ENCODE measurements around the gene SREBF1. TPM values are rescaled to one million over a fixed set of nuclear protein-coding genes. Genes with fewer than 3 reads are reported as not detected.

Gene SREBF1
- total RNA-seq, 6 experiments from 2014 or later, result 63.8 to 246 (median 173) TPM

DNA sequence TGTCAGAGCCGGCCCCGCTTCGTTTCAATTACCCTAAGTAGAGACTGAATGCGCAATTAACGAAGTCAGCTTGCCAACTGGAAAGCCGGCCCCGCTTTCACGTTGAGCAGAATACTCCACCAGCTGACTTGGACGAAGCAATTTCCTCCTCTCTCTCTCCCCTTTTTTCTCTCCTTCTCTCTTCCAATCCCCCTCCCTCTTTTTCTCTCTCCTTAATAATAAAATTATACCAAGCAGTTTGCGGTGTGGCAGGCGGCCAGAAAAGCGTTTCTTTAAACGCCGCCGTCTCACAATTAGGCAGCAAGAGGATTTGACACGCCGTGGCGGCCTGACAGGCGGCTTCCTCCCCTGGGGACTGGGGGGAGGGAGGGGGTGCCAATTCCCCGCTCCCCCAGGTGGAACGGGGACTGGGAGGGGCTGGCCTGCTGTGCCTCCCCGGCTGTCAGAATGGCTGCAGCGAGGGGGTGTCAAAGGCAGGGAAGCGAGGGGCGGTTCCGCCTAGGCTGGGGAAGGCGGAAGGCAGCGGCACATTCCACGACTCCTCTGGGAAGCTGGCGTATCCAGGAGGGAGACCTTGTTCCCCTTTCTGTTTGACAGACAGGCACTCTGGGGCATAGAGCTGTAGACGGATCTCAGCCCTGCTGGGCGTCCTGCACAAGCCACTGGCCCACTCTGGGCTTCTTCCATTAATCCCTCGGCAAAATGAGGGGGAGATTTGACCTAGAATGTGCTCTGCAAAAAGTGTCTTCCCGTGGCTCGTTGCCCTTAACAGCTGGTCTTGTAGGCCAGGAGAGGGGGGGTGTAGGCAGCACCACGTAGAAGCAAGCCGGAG is 52.7 kb downstream of the SREBF1 start:
- DNase-seq, result no peak
- TF ChIP-seq POLR2A (IDR thresholded peaks at IDR 0.05), result no peak
- TF ChIP-seq, protein P1, sequence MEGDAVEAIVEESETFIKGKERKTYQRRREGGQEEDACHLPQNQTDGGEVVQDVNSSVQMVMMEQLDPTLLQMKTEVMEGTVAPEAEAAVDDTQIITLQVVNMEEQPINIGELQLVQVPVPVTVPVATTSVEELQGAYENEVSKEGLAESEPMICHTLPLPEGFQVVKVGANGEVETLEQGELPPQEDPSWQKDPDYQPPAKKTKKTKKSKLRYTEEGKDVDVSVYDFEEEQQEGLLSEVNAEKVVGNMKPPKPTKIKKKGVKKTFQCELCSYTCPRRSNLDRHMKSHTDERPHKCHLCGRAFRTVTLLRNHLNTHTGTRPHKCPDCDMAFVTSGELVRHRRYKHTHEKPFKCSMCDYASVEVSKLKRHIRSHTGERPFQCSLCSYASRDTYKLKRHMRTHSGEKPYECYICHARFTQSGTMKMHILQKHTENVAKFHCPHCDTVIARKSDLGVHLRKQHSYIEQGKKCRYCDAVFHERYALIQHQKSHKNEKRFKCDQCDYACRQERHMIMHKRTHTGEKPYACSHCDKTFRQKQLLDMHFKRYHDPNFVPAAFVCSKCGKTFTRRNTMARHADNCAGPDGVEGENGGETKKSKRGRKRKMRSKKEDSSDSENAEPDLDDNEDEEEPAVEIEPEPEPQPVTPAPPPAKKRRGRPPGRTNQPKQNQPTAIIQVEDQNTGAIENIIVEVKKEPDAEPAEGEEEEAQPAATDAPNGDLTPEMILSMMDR (IDR thresholded peaks at IDR 0.05), result no peak
- Histone ChIP-seq H3K4me3 (peak overlapping the region; percentile 33 to 53 (median 47)), H3K27ac (peak overlapping the region in 2 of 3 donors; percentile 40 to 51), H3K4me1 (peaks cover 0 to 54% (median 23%) of the 10 kb centered on the region in 4 donors), H3K27me3 (no peaks in the 10 kb centered on the region), H3K36me3 (no peaks in the 10 kb centered on the region), H3K9me3 (no peaks in the 10 kb centered on the region)
- intact Hi-C loops (cut with DNase I), result no loop called here
- WGBS (ENCODE audit: insufficient coverage, low coverage, low lambda C conversion rate, missing lambda C conversion rate), result 24% methylated on average over 19 of the region's 37 CpGs
- ATAC-seq, result no peak

DNA sequence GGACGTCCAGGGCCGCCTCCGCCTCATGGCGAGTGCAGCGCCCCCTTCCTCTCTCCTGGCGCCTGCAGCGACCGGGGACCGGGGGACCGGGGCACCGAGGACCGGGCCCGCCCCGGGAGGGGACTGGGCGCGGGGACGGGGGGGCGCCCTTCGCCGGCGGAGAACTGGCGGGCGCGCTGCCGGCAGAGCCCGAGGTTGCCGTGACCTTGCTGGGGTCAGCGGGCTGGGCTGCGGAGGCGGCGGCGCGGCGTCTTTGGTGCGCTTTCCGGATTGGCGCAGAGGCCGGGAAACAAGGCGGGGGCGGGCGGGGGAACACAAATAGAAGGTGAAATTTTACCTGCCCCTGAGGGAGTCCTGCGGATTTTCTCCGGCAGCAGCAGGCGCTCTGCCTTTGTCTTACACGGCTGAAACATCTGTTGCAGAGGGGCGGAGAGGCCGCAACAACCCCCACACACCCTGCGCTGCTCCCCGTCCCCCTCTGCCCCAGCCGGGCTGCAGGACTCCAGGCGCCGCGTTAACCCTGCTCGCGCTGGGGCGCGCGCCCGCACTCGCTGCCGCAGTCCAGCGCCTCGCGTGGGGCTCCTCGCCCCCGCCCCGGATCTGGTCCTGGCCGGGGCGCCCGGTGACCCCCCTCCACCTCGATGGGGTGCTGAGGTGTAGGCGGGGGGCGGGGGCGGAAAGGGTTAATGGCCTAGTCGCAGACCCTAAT is 53.5 kb downstream of the SREBF1 start:
- H3K27me3 ChIP-seq, result no peaks in the 10 kb centered on the region
- intact Hi-C loops (cut with DNase I), result no loop called here
- H3K4me1 ChIP-seq, result peaks cover 0 to 54% (median 23%) of the 10 kb centered on the region in 4 donors
- peak overlapping the region; percentile 33 to 53 (median 47) for H3K4me3 ChIP-seq
- ATAC-seq (peak; percentile 64 to 76 (median 72)), DNase-seq (peak; percentile 79 to 88 (median 84))
- H3K36me3 ChIP-seq, result no peaks in the 10 kb centered on the region
- TF ChIP-seq, protein P1 (IDR thresholded peaks at IDR 0.05), result peak in 3 of 4 donors; percentile 2 to 17 (median 6)
- TF ChIP-seq POLR2A (IDR thresholded peaks at IDR 0.05), result no peak
- WGBS (ENCODE audit: insufficient coverage, low coverage, low lambda C conversion rate, missing lambda C conversion rate), result 2% methylated on average over 11 of the region's 75 CpGs
- peak overlapping the region in 2 of 3 donors; percentile 40 to 51 for H3K27ac ChIP-seq
- no peaks in the 10 kb centered on the region for H3K9me3 ChIP-seq

DNA sequence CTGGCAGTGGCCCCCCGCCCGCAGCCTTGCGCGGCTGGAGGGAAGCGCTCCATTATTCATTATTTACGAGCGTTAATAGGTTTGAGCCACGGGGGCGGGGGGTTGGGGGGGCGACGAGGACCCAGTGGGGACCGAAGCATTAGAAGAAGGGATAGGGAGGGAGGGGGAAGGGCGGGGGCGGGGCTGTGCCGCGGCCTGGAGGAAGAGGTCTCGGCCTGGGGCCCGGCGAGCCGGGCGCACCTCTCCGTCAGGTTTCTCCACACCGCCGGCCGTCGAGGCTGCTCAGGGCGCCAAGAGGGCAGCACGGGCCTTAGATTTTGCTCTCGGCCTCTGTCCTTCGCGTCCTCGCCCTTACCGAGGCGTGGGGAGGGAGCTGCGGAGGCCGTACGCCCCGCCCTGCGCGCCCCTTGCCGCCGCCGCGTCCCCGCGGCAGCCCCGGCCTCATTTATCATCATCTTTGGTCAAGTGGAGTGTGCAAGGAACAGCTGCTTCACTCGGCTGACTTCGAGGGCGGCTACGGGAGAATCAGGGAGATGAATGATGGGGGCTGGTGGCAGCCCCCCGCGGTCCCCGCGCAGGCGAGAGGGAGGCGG is 54.2 kb downstream of the SREBF1 start:
- ATAC-seq (peak in 3 of 4 donors; percentile 3 to 38 (median 14)), DNase-seq (no peak)
- TF ChIP-seq POLR2A (IDR thresholded peaks at IDR 0.05), result no peak
- TF ChIP-seq, protein P1 (IDR thresholded peaks at IDR 0.05), result no peak
- peak overlapping the region; percentile 33 to 53 (median 47) for H3K4me3 ChIP-seq
- H3K36me3 ChIP-seq, result no peaks in the 10 kb centered on the region
- H3K27me3 ChIP-seq, result no peaks in the 10 kb centered on the region
- WGBS (ENCODE audit: insufficient coverage, low coverage, low lambda C conversion rate, missing lambda C conversion rate), result 1% methylated on average over 26 of the region's 57 CpGs
- H3K27ac ChIP-seq, result peak overlapping the region in 1 of 3 donors; percentile 51
- peaks cover 0 to 54% (median 23%) of the 10 kb centered on the region in 4 donors for H3K4me1 ChIP-seq
- no peaks in the 10 kb centered on the region for H3K9me3 ChIP-seq
- intact Hi-C loops (cut with DNase I), result no loop called here

DNA sequence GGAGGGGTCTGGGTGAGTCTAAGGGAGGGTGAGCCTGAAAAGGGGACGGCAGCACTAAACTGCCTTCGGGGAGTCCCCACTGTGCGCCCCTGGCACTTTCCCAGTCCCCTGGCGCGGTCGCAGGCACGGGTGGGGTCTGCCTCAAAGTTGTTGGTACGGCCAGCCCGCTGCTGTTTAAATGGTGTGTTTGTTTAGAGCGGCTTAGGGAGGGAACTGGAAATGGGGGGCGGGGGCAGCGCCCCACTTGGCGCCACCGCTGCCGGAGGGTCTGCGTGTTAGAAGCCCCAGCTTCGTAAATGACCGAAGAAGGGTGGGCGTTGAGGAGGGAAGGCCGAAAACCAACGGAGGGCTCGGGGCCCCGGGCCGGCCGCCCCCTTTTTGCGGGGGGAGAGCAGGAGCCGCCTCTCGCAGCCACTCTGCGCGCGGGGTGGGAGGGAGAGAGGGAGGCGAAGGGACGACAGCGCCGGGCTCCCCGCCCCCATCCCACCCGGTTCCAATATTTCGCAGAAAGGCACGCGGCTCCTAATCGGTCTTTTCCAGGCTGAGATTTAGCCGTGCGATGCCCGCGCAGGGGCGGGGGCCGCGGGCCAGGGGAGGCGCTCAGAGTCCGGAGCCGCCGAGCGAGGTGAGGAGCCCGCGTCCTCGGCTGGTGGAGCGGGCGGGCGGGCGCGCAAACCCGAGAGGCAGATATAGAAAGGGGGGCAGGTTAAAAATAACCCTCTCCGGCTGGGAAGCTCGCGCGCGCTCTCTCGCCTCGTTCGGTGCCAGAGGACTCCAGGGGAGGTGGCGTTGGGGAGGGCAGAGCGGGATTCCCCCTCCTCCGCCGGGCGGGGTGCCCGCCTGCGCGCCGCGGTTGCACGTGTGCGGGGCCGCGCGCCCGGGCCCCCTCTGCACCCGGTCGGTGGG is 54.9 kb downstream of the SREBF1 start:
- no peak for TF ChIP-seq POLR2A (IDR thresholded peaks at IDR 0.05)
- TF ChIP-seq, protein P1 (IDR thresholded peaks at IDR 0.05), result no peak
- Histone ChIP-seq H3K36me3 (no peaks in the 10 kb centered on the region), H3K4me3 (peak overlapping the region; percentile 33 to 53 (median 47)), H3K4me1 (peaks cover 0 to 50% (median 19%) of the 10 kb centered on the region in 4 donors), H3K9me3 (no peaks in the 10 kb centered on the region), H3K27ac (peak overlapping the region; percentile 1 to 15 (median 8)), H3K27me3 (no peaks in the 10 kb centered on the region)
- 3% methylated on average over 26 of the region's 88 CpGs for WGBS (ENCODE audit: insufficient coverage, low coverage, low lambda C conversion rate, missing lambda C conversion rate)
- DNase-seq (peak; percentile 71 to 74 (median 71)), ATAC-seq (peak; percentile 37 to 53 (median 45))
- intact Hi-C loops (cut with DNase I), result no loop called here
